Mesenchymal stem cell (in vitro differentiated cells and primary cell): ENCODE data around the gene ADA.

ENCODE experiments used
- DNase-seq: peaks from one replicate; pipeline ENCODE4 v3.0.0-alpha.2; 2013
- H2AFZ ChIP-seq: one replicate; pipeline ENCODE4 v1.6.1; 2013; ENCODE audit warnings: low read depth, mild to moderate bottlenecking, control low read depth, inconsistent platforms, low read length, moderate library complexity
- H2AK5ac ChIP-seq: 2 replicates; pipeline ENCODE4 v1.6.1; 2013; ENCODE audit warnings: low read length, moderate library complexity, mild to moderate bottlenecking, inconsistent platforms; ENCODE audit not compliant: severe bottlenecking
- H2BK120ac ChIP-seq: one replicate; pipeline ENCODE4 v1.6.1; 2013; ENCODE audit warnings: low read depth, mild to moderate bottlenecking, inconsistent platforms, low read length, moderate library complexity
- H2BK12ac ChIP-seq, 2 experiments: one replicate each; pipeline ENCODE4 v1.6.1; 2013; ENCODE audit warnings: inconsistent platforms in 2 of 2, low read length in 2 of 2, mild to moderate bottlenecking in 2 of 2, moderate library complexity in 2 of 2, control low read depth in 1 of 2
- H2BK15ac ChIP-seq: one replicate; pipeline ENCODE4 v1.6.1; 2013; ENCODE audit warnings: mild to moderate bottlenecking, low read depth, inconsistent platforms; ENCODE audit not compliant: poor library complexity, severe bottlenecking
- H2BK5ac ChIP-seq: 2 replicates; pipeline ENCODE4 v1.6.1; 2013; ENCODE audit warnings: low read depth, mild to moderate bottlenecking, low read length, control low read depth, inconsistent platforms; ENCODE audit not compliant: poor library complexity, severe bottlenecking
- H3K14ac ChIP-seq, 2 experiments: one replicate each; pipeline ENCODE4 v1.6.1; 2013; ENCODE audit warnings: inconsistent platforms in 2 of 2, low read length in 2 of 2, control low read depth in 1 of 2, mild to moderate bottlenecking in 1 of 2, moderate library complexity in 1 of 2
- H3K18ac ChIP-seq, 2 experiments: one replicate each; pipeline ENCODE4 v1.6.1; 2013; ENCODE audit warnings: inconsistent platforms in 2 of 2, low read length in 2 of 2, control low read depth in 1 of 2, low read depth in 1 of 2, mild to moderate bottlenecking in 1 of 2
- H3K23ac ChIP-seq, 2 experiments: one replicate each; pipeline ENCODE4 v1.6.1; 2013; ENCODE audit warnings: inconsistent platforms in 2 of 2, low read length in 2 of 2, mild to moderate bottlenecking in 2 of 2, moderate library complexity in 2 of 2, control low read depth in 1 of 2
- H3K27ac ChIP-seq: 2 replicates; pipeline ENCODE4 v1.5.1; 2013; ENCODE audit warnings: mild to moderate bottlenecking, moderate library complexity, low read length, control low read depth, inconsistent platforms; ENCODE audit not compliant: poor library complexity, severe bottlenecking
- H3K27me3 ChIP-seq, 2 experiments: 2 replicates each; pipeline versions ENCODE4 v1.6.1 to v1.7.0; 2013; ENCODE audit warnings: low read length in 2 of 2, mild to moderate bottlenecking in 2 of 2, moderate library complexity in 2 of 2, control low read depth in 1 of 2, inconsistent platforms in 1 of 2; ENCODE audit not compliant: control insufficient read depth in 1 of 2, insufficient read depth in 1 of 2
- H3K36me3 ChIP-seq, 2 experiments: 2 replicates each; pipeline versions ENCODE4 v1.6.1 to v1.7.0; 2013; ENCODE audit warnings: low read length in 2 of 2, control low read depth in 1 of 2, inconsistent platforms in 1 of 2, low read depth in 1 of 2, mild to moderate bottlenecking in 1 of 2; ENCODE audit not compliant: insufficient read depth in 2 of 2, control insufficient read depth in 1 of 2
- H3K4ac ChIP-seq, 2 experiments: one replicate each; pipeline ENCODE4 v1.6.1; 2013; ENCODE audit warnings: inconsistent platforms in 2 of 2, low read length in 2 of 2, mild to moderate bottlenecking in 2 of 2, moderate library complexity in 2 of 2, control low read depth in 1 of 2, low read depth in 1 of 2
- H3K4me1 ChIP-seq: 2 replicates; pipeline ENCODE4 v1.6.1; 2013; ENCODE audit warnings: low read depth, low read length, control low read depth; ENCODE audit not compliant: control insufficient read depth, insufficient read depth
- H3K4me2 ChIP-seq: 2 replicates; pipeline ENCODE4 v1.6.1; 2013; ENCODE audit warnings: low read length, mild to moderate bottlenecking, inconsistent platforms; ENCODE audit not compliant: poor library complexity, severe bottlenecking
- H3K4me3 ChIP-seq, 2 experiments: 2 replicates each; pipeline versions ENCODE4 v1.5.1 to v1.7.0; 2013; ENCODE audit warnings: low read length in 2 of 2, mild to moderate bottlenecking in 2 of 2, control low read depth in 1 of 2, low read depth in 1 of 2; ENCODE audit not compliant: insufficient read depth in 1 of 2
- H3K79me1 ChIP-seq: replicated peaks from 2 replicates; pipeline ENCODE4 v1.6.1; 2013; ENCODE audit warnings: mild to moderate bottlenecking, control low read depth, low read length, inconsistent platforms; ENCODE audit not compliant: poor library complexity, severe bottlenecking
- H3K9ac ChIP-seq: 2 replicates; pipeline ENCODE4 v1.7.0; 2013; ENCODE audit warnings: mild to moderate bottlenecking, low read length, moderate library complexity
- H3K9me3 ChIP-seq: 2 replicates; pipeline ENCODE4 v1.7.0; 2013; ENCODE audit warnings: mild to moderate bottlenecking, low read length; ENCODE audit not compliant: control insufficient read depth
- H4K8ac ChIP-seq: one replicate; pipeline ENCODE4 v1.6.1; 2013; ENCODE audit warnings: inconsistent platforms, mild to moderate bottlenecking, low read length, moderate library complexity
- H4K91ac ChIP-seq: one replicate; pipeline ENCODE4 v1.6.1; 2013; ENCODE audit warnings: mild to moderate bottlenecking, low read length, inconsistent platforms
- WGBS: methylation state at CpG from one replicate; pipeline ENCODE4 v1.1.7; 2013; ENCODE audit warnings: mixed read lengths; 5-methylcytosine and 5-hydroxymethylcytosine counted together

The ADA gene

DNA sequence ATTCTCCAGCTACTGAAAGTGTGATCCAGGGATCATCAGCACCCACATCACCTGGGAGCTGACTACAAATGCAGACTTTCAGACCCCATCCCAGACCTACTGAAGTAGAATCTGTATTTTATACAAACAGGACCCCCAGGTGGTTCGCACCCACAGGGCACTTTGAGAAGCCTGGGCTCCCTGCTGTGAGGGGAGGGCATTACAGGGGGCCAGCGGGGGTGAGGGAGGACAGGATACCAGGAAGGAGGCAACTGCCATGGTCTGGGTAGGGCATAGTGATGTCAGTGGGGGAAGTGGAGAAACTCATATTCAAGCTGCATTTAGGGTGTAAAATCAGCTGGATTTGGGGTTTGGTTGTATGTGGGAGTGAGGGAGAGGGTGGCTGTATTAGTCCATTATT is 2.0 kb upstream of the ADA start:
- no peak for DNase-seq
- no peak overlapping the region for H3K4me2 ChIP-seq
- H2AK5ac ChIP-seq, result no peak overlapping the region
- no peak overlapping the region for H3K18ac ChIP-seq
- peaks cover 12% of the 10 kb centered on the region for H3K79me1 ChIP-seq
- peaks cover 12% of the 10 kb centered on the region in 2 experiments for H3K27me3 ChIP-seq
- H4K91ac ChIP-seq, result no peak overlapping the region
- H2BK120ac ChIP-seq, result no peak overlapping the region
- no peak overlapping the region for H3K27ac ChIP-seq
- H3K36me3 ChIP-seq, result no peaks in the 10 kb centered on the region
- no peak overlapping the region for H2BK15ac ChIP-seq
- no peak overlapping the region for H4K8ac ChIP-seq
- no peak overlapping the region for H2AFZ ChIP-seq
- no peak overlapping the region for H2BK12ac ChIP-seq
- H2BK5ac ChIP-seq, result no peak overlapping the region
- no peaks in the 10 kb centered on the region for H3K9me3 ChIP-seq
- no peak overlapping the region for H3K4ac ChIP-seq
- H3K14ac ChIP-seq, result no peak overlapping the region
- H3K9ac ChIP-seq, result peak overlapping the region; percentile 67
- H3K23ac ChIP-seq, result no peak overlapping the region
- H3K4me3 ChIP-seq, result no peak overlapping the region
- WGBS, result 91% methylated on average over 2 of the region's 2 CpGs
- peaks cover 17% of the 10 kb centered on the region for H3K4me1 ChIP-seq

DNA sequence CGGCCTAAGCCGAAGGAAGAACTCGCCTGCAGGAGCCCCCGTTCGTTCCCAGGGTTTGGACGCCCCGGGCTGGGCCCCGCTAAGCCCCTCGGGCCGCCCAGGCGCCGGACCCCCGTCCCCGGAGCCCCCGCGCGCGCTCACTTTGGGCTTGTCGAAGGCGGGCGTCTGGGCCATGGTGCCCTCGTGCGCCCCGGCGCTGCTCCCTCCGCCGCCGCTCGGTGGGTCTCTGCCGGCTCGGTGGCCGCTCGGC is 140 bp downstream of the ADA start:
- no peak for DNase-seq
- Histone ChIP-seq H3K4ac (peak overlapping the region in 1 of 2 experiments; percentile 69), H2BK120ac (peak overlapping the region; percentile 88), H2BK15ac (peak overlapping the region; percentile 83), H3K9me3 (no peaks in the 10 kb centered on the region), H2BK5ac (no peak overlapping the region), H4K8ac (peak overlapping the region; percentile 12), H3K4me2 (peak overlapping the region; percentile 80), H3K18ac (peak overlapping the region in 1 of 2 experiments; percentile 70), H3K23ac (no peak overlapping the region), H3K9ac (peak overlapping the region; percentile 85), H4K91ac (no peak overlapping the region), H3K36me3 (peaks cover 0 to 7% of the 10 kb centered on the region in 2 experiments), H3K27me3 (peaks cover 12% of the 10 kb centered on the region in 2 experiments), H2AFZ (peak overlapping the region; percentile 32), H3K14ac (no peak overlapping the region), H3K4me3 (peak overlapping the region; percentile 73 to 91), H3K4me1 (peaks cover 22% of the 10 kb centered on the region), H3K79me1 (peaks cover 15% of the 10 kb centered on the region), H2AK5ac (no peak overlapping the region), H2BK12ac (peak overlapping the region in 1 of 2 experiments; percentile 11), H3K27ac (no peak overlapping the region)
- WGBS, result 1% methylated on average over 26 of the region's 33 CpGs

DNA sequence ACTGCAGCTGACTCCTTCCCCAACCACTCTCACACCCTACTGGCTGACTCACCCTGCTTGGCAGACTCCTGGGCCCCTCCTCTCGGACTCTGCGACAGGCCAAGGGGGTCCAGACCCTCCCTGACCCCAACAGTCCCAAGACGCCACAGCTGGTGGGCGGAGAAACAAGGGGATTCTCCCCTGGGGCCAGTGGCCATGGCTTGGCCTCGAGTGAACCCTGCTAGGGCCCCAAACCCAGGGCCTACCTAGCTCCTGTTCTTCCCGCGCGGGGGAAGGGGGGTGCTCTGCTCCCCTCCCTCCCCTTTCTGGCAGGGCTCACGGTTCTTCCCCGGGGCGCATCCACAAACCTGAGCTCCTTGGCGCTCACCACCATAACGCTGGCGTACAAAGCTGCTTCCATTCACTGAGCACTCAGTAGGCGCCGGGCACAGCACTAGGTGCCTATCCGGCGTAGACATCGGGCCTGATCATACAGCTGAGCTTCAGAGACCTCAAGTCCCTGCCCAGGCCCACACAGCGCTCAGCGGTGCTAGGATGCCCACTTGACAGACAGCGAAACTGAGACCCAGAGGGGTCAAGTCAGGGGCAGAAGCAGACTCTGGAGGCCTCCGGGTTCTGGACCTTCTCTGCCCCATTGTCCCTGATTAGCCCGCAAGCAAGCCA is 597 bp downstream of the ADA start:
- 47% methylated on average over 24 of the region's 24 CpGs for WGBS
- H3K23ac ChIP-seq, result peak overlapping the region in 1 of 2 experiments; percentile 75
- H2BK15ac ChIP-seq, result peak overlapping the region; percentile 83
- H4K91ac ChIP-seq, result peak overlapping the region; percentile 76
- H3K9ac ChIP-seq, result peak overlapping the region; percentile 85
- peaks cover 15% of the 10 kb centered on the region for H3K79me1 ChIP-seq
- H3K4ac ChIP-seq, result peak overlapping the region in 1 of 2 experiments; percentile 24
- H3K4me1 ChIP-seq, result peaks cover 26% of the 10 kb centered on the region
- H4K8ac ChIP-seq, result peak overlapping the region; percentile 66
- no peak overlapping the region for H2BK5ac ChIP-seq
- peak overlapping the region in 1 of 2 experiments; percentile 93 for H2BK12ac ChIP-seq
- peak overlapping the region in 1 of 2 experiments; percentile 75 for H3K14ac ChIP-seq
- no peak overlapping the region for H2AK5ac ChIP-seq
- peak overlapping the region; percentile 88 for H2BK120ac ChIP-seq
- H3K27me3 ChIP-seq, result peaks cover 12% of the 10 kb centered on the region in 2 experiments
- H3K27ac ChIP-seq, result no peak overlapping the region
- H3K4me3 ChIP-seq, result peak overlapping the region; percentile 73 to 91
- H3K18ac ChIP-seq, result peak overlapping the region in 1 of 2 experiments; percentile 79
- no peaks in the 10 kb centered on the region for H3K9me3 ChIP-seq
- H3K36me3 ChIP-seq, result peaks cover 0 to 7% of the 10 kb centered on the region in 2 experiments
- peak; percentile 24 for DNase-seq
- H2AFZ ChIP-seq, result peak overlapping the region; percentile 42
- H3K4me2 ChIP-seq, result peak overlapping the region; percentile 80

DNA sequence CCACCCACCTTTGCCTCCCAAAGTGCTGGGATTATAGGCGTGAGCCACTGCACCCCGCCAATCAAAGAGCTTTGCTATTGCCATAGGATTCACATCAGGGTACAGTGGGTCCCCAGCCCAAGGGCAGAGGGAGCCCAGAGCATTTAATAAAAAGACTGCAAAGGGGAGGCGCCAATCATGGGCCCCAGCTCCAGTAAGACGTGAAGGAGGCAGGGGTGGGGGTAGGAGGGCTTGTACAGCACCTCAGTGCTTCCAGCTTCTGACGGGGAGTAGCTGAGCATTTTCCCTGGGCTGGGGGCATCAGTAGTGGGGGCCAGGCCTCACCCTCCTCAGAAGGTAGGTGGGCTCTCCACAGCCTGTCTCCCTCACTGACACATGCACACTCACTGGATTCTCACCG is 1.5 kb downstream of the ADA start:
- H3K4me2 ChIP-seq, result peak overlapping the region; percentile 39
- H3K27ac ChIP-seq, result no peak overlapping the region
- no peak for DNase-seq
- peak overlapping the region; percentile 85 for H3K9ac ChIP-seq
- no peaks in the 10 kb centered on the region for H3K9me3 ChIP-seq
- H3K14ac ChIP-seq, result no peak overlapping the region
- H3K4ac ChIP-seq, result no peak overlapping the region
- no peak overlapping the region for H2AFZ ChIP-seq
- peak overlapping the region in 1 of 2 experiments; percentile 51 for H2BK12ac ChIP-seq
- no peak overlapping the region for H4K91ac ChIP-seq
- no peak overlapping the region for H3K23ac ChIP-seq
- H3K4me3 ChIP-seq, result peak overlapping the region; percentile 36 to 91
- H2BK120ac ChIP-seq, result no peak overlapping the region
- peak overlapping the region; percentile 9 for H2AK5ac ChIP-seq
- peaks cover 0 to 7% of the 10 kb centered on the region in 2 experiments for H3K36me3 ChIP-seq
- peaks cover 4% of the 10 kb centered on the region in 2 experiments for H3K27me3 ChIP-seq
- peaks cover 19% of the 10 kb centered on the region for H3K79me1 ChIP-seq
- H4K8ac ChIP-seq, result no peak overlapping the region
- H3K18ac ChIP-seq, result peak overlapping the region in 1 of 2 experiments; percentile 56
- 87% methylated on average over 6 of the region's 6 CpGs for WGBS
- H2BK5ac ChIP-seq, result no peak overlapping the region
- H3K4me1 ChIP-seq, result peaks cover 32% of the 10 kb centered on the region
- H2BK15ac ChIP-seq, result peak overlapping the region; percentile 73
